SU-DHL-6 (cell line): ENCODE data around the gene ATP6V1G2.

Experiments used
- EZH2phosphoT487 ChIP-seq: fragments of 200-600 bp; sonication (generic), shearing (Covaris generic); conservative IDR thresholded peaks from 2 replicates; pipeline ENCODE4 v1.6.1; 2018; ENCODE audit warnings: mild to moderate bottlenecking, antibody characterized with exemption, low read length, moderate library complexity, mixed read lengths
- TF ChIP-seq, protein P1 (sequence below): fragments of 200-600 bp; sonication (generic); IDR thresholded peaks from one replicate; pipeline ENCODE4 v1.5.1; 2017; ENCODE audit warnings: antibody characterized with exemption, mild to moderate bottlenecking, low read length, moderate library complexity; ENCODE audit not compliant: insufficient read depth, poor library complexity, severe bottlenecking

DNA sequence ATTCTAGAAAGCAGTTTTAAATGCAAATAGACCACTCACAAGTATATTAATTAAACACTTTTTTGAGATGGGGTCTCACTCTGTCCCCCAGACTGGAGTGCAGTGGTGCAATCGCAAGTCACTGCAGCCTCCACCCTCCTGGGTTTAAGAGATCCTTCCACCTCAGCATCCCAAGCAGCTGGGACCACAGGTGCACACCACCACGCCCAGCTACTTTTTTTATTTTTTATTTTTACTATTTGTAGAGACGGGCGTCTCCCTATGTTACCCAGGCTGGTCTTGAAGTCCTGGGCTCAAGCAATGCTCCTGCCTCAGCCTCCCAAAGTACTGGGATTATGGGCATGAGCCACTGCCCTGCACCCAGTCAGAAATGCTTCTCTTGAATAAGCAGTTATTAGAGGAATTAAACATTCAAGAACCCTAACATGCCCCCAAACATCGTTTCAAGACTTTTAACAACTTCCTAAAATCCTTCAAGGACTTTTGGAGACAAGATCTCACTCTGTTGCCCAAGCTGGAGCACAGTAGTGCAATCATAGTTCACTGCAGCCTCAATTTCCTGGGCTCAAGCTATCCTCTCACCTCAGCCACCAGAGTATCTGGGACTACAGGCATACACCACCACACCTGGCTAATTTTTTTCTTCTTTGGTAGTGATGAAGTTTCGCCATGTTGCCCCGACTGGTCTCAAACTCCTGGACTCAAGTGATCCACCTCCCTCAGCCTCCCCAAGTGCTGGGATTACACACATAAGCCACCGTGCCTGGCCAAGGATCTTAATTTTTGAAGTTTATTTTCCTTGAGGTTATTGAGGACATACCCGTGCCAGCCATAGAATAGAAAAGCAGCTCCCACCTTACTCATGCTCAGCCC lies 14.4 kb downstream of the ATP6V1G2 start:
- TF ChIP-seq, protein P1, sequence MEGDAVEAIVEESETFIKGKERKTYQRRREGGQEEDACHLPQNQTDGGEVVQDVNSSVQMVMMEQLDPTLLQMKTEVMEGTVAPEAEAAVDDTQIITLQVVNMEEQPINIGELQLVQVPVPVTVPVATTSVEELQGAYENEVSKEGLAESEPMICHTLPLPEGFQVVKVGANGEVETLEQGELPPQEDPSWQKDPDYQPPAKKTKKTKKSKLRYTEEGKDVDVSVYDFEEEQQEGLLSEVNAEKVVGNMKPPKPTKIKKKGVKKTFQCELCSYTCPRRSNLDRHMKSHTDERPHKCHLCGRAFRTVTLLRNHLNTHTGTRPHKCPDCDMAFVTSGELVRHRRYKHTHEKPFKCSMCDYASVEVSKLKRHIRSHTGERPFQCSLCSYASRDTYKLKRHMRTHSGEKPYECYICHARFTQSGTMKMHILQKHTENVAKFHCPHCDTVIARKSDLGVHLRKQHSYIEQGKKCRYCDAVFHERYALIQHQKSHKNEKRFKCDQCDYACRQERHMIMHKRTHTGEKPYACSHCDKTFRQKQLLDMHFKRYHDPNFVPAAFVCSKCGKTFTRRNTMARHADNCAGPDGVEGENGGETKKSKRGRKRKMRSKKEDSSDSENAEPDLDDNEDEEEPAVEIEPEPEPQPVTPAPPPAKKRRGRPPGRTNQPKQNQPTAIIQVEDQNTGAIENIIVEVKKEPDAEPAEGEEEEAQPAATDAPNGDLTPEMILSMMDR = no peak
- TF ChIP-seq EZH2phosphoT487 = no peak
